Transverse colon (tissue), 3 donors: Measurements from ENCODE around the gene TSC22D3.

Source experiments
- EP300 ChIP-seq: sonication (generic); formaldehyde crosslinking; IDR thresholded peaks from one replicate; pipeline ENCODE4 v1.6.1; 2017; ENCODE audit warnings: antibody characterized with exemption, low read depth
- POLR2A ChIP-seq: fragments of 450-650 bp; IDR thresholded peaks from one replicate; pipeline ENCODE4 v1.6.1; 2016; ENCODE audit warnings: antibody characterized with exemption, mild to moderate bottlenecking, moderate library complexity
- TF ChIP-seq, protein P1 (sequence below), 5 experiments: fragments of 200-600 bp in 3 of 5; fragments of 450-650 bp in 2 of 5; sonication (generic) in 3 of 5; IDR thresholded peaks; 1 replicate in 2 of 5; 2 replicates in 3 of 5; pipeline ENCODE4 v1.5.1; 2016 to 2017; ENCODE audit warnings: antibody characterized with exemption in 5 of 5, inconsistent platforms in 3 of 5, mild to moderate bottlenecking in 2 of 5, moderate library complexity in 1 of 5

DNA sequence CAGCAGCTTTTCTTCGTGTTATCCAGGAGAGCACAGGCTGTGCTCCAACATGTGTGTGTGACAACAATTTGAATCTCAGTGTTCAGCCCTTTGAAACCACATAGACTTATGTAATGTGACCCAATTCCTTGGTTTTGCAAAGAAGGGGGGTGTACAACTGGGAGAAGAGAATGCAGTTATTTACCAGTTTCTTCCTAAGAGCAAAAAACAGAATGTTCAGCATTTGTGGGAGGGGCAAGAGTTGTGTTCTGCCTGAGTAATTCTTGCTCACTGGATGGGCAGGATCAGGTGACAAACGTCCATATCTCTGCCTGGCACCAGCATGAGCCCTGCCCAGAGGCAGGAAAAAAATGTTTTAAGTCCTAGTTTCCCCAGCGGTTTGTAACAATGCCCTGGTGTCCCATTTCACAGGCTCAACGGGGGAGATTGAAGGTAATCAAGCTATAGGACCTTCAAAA lies 75.2 kb downstream of the TSC22D3 start:
- TF ChIP-seq POLR2A (no peak), EP300 (no peak)
- TF ChIP-seq, protein P1, sequence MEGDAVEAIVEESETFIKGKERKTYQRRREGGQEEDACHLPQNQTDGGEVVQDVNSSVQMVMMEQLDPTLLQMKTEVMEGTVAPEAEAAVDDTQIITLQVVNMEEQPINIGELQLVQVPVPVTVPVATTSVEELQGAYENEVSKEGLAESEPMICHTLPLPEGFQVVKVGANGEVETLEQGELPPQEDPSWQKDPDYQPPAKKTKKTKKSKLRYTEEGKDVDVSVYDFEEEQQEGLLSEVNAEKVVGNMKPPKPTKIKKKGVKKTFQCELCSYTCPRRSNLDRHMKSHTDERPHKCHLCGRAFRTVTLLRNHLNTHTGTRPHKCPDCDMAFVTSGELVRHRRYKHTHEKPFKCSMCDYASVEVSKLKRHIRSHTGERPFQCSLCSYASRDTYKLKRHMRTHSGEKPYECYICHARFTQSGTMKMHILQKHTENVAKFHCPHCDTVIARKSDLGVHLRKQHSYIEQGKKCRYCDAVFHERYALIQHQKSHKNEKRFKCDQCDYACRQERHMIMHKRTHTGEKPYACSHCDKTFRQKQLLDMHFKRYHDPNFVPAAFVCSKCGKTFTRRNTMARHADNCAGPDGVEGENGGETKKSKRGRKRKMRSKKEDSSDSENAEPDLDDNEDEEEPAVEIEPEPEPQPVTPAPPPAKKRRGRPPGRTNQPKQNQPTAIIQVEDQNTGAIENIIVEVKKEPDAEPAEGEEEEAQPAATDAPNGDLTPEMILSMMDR (IDR thresholded peaks at IDR 0.05): no peak
